ENCODE measurements around the gene INHBE.
"Not testable (repeated sequence)": the region's sequence is repeated elsewhere in the genome, so short reads cannot be mapped to it uniquely, and the experiment has no call there.

The INHBE gene

DNA sequence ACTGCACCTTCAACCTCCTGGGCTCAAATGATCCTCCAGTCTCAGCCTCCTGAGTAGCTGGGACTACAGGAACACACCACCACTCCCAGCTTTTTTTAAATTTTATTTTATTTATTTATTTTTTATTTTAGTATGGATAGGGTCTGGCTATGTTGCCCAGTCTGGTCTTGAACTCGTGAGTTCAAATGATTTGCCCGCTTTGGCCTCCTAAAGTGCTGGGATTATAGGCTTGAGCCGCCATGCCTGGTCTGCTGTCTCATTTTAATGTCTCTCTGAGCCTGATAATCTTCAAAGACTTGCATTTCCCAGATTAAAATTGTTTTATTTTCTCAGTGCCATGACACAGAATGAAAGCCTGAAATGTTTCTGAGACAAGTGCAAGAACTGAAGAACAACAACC, 21.7 kb upstream of the INHBE start:
- TF ChIP-seq, protein P1, sequence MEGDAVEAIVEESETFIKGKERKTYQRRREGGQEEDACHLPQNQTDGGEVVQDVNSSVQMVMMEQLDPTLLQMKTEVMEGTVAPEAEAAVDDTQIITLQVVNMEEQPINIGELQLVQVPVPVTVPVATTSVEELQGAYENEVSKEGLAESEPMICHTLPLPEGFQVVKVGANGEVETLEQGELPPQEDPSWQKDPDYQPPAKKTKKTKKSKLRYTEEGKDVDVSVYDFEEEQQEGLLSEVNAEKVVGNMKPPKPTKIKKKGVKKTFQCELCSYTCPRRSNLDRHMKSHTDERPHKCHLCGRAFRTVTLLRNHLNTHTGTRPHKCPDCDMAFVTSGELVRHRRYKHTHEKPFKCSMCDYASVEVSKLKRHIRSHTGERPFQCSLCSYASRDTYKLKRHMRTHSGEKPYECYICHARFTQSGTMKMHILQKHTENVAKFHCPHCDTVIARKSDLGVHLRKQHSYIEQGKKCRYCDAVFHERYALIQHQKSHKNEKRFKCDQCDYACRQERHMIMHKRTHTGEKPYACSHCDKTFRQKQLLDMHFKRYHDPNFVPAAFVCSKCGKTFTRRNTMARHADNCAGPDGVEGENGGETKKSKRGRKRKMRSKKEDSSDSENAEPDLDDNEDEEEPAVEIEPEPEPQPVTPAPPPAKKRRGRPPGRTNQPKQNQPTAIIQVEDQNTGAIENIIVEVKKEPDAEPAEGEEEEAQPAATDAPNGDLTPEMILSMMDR (IDR thresholded peaks at IDR 0.05; ENCODE audit: low read length, missing control alignments), result no peak
- no peak for DNase-seq (ENCODE audit: low read depth)
- H3K4me3 ChIP-seq (replicated peaks; ENCODE audit: low read depth, low read length), result no peak overlapping the region

DNA sequence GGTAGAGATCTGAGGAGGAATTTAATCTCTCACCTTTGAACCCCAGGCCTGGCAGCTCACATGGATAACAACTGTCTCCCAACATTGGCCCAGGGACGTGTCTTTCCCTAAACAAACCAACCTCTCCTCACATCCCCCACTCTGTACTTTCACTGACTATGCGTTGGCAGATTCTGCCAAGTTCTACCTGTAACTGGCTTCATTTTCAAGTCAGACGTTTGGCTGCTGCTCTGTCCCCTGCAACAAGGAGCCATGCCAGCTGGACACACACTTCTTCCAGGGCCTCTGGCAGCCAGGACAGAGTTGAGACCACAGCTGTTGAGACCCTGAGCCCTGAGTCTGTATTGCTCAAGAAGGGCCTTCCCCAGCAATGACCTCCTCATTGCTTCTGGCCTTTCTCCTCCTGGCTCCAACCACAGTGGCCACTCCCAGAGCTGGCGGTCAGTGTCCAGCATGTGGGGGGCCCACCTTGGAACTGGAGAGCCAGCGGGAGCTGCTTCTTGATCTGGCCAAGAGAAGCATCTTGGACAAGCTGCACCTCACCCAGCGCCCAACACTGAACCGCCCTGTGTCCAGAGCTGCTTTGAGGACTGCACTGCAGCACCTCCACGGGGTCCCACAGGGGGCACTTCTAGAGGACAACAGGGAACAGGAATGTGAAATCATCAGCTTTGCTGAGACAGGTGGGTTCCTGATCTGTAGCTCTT, 20.4 kb upstream of the INHBE start, which contains the start of gene INHBC:
Gene INHBC, plus strand, starts transcription at position 268 of the 707 bp plus-strand sequence. Its CDS starts 103 bp downstream, at position 371.
- DNase-seq (ENCODE audit: low read depth), result no peak
- TF ChIP-seq, protein P1 (IDR thresholded peaks at IDR 0.05; ENCODE audit: low read length, missing control alignments), result no peak
- H3K4me3 ChIP-seq (replicated peaks; ENCODE audit: low read depth, low read length), result no peak within 1 kb of the TSS

DNA sequence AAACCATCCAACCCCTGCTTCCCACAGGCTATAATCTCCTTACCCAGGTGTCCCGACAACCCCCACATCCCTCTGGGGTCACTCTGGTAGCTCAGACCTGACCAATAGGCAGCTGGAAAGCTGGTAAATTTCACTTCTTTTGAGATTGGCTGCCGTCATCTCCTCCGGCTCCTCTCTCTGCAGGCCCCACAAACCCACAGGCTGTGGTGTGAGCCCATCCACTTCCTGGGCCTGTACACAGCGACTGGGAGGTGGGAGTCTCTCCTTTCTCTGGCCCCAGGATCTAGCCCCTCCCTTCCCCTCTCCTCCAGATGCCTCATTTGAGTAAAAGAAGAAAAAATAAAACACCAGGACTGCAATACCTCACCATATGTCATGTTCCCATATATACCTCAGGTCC, 19.8 kb upstream of the INHBE start:
- no peak overlapping the region for H3K4me3 ChIP-seq (replicated peaks; ENCODE audit: low read depth, low read length)
- DNase-seq (ENCODE audit: low read depth), result no peak
- TF ChIP-seq, protein P1 (IDR thresholded peaks at IDR 0.05; ENCODE audit: low read length, missing control alignments), result no peak

DNA sequence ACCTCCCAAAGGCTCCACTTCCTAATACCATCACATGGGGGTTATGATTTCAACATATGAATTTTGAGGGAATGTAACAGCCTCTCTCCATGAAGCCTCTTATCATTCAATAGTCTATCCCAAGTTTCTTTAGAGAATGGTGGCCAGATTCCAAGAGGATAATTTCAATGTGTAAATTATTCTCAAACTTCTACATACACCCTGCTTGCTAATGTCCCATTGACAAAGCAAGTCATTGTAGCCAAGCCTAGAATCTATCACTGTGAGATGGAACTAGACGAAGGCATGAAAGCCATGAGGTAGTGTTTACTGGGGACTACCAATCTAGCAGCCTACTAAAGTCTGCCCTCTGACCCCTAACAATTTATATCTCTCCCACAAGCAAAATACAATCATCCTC, 16.7 kb upstream of the INHBE start:
- H3K4me3 ChIP-seq (replicated peaks; ENCODE audit: low read depth, low read length), result no peak overlapping the region
- DNase-seq (ENCODE audit: low read depth), result no peak
- TF ChIP-seq, protein P1 (IDR thresholded peaks at IDR 0.05; ENCODE audit: low read length, missing control alignments), result no peak

DNA sequence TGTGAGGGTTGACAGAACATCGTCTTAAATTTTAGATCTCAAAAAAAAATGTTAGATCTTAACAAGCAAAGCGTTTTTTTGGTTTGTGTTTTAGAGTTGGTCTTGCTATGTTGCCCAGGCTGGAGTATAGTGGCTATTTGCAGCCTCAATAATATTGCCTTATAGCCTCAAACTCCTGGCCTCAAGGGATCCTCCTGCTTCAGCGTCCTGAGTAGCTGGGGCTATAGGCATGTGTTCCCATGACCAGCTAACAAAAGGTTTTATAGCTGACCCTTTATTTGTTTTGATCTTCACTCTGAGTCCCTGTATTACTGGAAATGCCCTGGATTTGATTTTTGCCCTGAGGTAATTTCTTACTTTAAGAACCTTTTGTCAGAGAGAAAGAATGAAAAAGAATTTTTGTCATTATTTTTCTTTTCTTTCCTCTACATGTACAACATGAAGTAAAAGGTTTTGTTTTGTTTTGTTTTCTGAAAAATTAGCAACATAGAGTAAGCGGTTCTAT, 15.3 kb upstream of the INHBE start:
- TF ChIP-seq, protein P1 (IDR thresholded peaks at IDR 0.05; ENCODE audit: low read length, missing control alignments), result no peak
- H3K4me3 ChIP-seq (replicated peaks; ENCODE audit: low read depth, low read length), result no peak overlapping the region
- no peak for DNase-seq (ENCODE audit: low read depth)

DNA sequence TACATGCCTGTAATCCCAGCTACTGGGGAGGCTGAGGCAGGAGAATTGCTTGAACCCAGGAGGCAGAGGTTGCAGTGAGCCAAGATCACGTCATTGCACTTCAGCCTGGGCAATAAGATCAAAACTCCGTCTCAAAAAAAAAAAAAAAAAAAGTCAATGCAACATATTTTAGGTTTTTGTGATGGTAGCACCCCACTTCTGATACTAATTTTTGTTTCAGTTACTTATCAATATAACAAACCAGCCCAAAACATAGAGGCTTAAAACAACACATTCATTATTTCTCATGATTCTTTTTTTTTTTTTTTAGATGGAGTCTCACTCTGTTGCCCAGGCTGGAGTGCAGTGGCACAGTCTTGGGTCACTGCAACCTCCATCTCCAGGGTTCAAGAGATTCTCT, 13.7 kb upstream of the INHBE start:
- not testable (repeated sequence) for H3K4me3 ChIP-seq (replicated peaks; ENCODE audit: low read depth, low read length); DNase-seq (ENCODE audit: low read depth)

DNA sequence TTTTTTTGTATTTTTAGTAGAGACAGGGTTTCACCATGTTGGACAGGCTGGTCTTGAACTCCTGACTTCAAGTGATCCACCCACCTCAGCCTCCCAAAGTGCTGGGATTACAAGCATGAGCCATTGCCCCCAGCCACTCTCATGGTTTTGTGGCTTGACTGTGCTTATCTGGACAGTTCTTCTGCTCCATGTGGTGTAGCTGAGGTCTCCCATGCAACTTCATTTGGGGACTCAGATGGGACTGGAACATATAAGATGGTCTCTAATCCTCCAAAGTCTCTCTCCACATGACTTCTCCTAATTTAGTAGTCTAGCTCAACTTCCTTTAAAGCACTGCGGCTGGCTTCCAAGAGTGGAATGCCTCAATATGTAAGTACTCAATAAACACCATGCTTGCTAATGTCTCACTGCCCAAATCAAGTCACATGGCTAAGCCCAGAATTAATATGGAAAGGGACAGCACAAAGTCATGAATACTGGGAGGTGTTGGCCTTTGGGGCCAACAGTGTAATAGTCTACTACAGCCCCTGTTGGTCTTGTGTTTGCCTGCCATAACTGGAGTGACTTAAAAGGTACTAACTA, 13.2 kb upstream of the INHBE start:
- TF ChIP-seq, protein P1 (IDR thresholded peaks at IDR 0.05; ENCODE audit: low read length, missing control alignments), result no peak

DNA sequence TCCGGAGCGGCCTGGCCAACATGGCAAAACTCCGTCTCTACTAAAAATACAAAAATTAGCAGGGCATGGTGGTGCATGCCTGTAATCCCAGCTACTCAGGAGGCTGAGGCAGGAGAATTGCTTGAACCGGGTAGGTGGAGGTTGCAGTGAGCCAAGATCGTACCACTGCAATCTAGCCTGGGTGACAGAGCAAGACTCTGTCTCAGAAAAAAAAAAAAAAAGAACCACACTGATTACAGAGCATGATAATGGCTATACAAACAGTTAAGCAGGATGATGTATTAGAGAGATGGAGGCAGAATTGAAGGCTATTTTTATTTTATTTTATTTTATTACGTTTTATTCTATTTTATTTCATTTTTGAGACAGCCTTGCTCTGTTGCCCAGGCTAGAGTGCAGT, 10.8 kb upstream of the INHBE start:
- not testable (repeated sequence) for H3K4me3 ChIP-seq (replicated peaks; ENCODE audit: low read depth, low read length); DNase-seq (ENCODE audit: low read depth)

More for the DNA sequence above, 13.2 kb upstream of the INHBE start:
- no peak for DNase-seq (ENCODE audit: low read depth)
- no peak overlapping the region for H3K4me3 ChIP-seq (replicated peaks; ENCODE audit: low read depth, low read length)

All from fibroblast of pulmonary artery (primary cell).